Measurements from ENCODE around the gene PLAA.
"Not testable (repeated sequence)": the region's sequence is repeated elsewhere in the genome, so short reads cannot be mapped to it uniquely, and the experiment has no call there.

PLAA gene

DNA sequence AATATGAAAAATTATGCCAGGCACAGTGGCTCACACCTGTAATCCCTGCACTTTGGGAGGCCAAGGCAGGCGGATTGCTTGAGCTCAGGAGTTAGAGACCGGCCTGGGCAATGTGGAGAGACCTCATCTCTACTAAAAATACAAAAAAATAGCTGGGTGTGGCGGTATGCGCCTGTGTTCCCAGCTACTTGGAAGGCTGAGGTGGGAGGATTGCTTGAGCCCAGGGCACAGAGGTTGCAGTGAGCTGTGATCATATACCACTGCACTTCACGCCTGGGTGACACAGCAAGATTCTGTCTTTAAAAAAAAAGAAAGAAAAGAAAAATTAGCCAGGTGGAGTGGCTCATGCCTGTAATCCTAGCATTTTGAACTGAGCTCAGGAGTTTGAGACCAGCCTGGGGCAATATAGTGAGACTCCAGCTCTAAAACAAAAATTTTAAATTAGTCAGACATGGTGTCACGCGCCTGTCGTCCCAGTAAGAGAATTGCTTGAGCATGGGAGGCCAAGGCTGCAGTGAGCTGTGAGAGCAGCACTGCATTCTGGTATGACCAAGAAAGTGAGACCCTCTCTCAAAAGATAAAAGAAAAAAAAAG, 18.0 kb downstream of the PLAA start:
- no peak for DNase-seq

DNA sequence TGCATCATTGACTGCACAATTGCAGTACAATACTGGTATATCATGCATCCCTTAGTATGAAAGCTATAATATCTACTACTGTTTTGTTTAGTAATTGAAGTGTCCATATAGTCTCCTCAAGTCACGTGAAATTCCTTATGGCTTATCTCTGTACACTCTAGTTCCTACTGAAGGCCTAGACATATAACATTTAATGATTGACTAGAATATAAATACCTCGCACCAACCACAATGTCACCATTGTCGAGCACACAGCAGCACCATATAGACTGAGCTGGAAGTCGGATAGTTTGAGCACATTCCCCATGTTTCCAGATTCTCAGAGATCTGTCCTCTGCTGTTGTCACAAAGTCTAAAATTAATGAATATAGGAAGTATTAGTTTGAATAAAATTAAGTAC, 21.4 kb downstream of the PLAA start:
- DNase-seq: no peak

- no peak for DNase-seq
Measured at GRCh38 chr9:26919698-26920097, 27.3 kb downstream of the PLAA start.

DNA sequence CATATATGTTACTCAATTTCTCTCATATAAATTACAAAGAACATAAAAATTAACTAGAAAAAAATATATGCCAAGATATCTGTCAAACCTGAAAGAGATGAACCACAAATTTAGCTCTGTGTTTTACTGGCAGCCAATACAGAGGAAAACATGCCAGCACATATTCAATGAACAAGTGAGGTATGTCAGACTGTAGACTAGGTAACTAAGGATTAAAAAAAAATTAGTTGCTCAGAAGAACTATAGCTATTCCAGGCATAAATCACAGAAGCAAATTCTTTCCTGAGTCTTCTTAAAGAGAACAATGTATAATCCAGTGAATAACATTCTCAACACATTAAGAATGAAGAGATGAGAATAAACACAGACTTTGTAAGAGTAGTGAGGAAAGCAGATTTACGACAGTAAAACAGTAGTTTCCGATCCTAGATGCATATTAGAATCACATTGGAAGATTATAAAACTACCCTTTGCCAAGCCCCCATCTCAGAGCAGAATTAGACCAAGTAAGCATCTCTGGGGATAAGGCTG, 33.8 kb downstream of the PLAA start:
- no peak for DNase-seq

DNA sequence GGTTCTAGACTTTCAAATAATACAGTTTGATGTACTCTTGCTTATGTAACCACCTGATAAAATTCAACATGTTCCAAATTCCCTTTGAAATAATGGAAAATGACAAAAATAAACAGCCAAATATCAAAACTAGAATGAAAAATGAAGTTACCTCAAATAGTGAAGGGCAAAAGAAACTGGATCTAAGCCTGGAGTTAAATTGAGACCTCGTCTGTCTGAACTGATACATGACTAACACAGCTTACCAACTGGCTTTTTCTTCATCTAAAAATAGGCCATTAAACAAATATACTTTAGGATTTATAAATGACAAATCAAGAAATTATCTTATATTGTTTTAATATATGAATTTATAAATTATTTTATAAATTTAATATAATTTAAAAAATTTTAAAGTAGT, 42.4 kb downstream of the PLAA start:
- no peak for DNase-seq

GRCh38 chr9:26904070-26904469, 43.0 kb downstream of the PLAA start:
- no peak for DNase-seq

DNA sequence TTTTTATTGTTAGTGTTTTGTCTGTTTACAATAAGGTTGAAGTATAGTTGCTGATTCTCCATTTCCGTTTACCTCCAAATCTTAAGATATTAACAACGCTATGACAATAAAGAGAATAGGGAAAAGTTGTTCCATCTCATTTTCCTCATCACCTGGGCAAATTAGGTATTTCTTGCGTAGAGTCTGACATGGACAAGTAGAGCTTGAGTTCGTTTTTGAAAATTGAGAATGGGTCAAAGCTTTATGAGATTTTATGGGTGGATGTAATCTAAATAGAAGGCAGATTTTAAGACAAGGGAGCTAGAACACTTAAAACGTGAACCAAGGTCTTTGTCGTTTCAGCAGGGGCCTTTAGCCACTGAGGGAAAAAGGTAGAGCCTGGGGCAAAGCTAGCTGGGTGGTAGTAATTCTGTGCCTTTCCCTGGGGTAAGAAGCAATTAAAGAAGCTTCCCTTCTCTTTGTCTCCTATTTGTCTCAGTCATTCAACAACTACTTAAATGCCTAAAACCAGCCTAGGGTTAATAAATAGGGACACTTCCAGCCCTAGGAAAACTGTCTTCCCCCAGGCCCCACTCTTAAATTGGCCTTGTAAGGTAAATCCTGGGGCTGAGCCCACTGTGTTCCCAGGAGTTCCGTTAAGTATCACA, 53.9 kb downstream of the PLAA start:
- DNase-seq: no peak

DNA sequence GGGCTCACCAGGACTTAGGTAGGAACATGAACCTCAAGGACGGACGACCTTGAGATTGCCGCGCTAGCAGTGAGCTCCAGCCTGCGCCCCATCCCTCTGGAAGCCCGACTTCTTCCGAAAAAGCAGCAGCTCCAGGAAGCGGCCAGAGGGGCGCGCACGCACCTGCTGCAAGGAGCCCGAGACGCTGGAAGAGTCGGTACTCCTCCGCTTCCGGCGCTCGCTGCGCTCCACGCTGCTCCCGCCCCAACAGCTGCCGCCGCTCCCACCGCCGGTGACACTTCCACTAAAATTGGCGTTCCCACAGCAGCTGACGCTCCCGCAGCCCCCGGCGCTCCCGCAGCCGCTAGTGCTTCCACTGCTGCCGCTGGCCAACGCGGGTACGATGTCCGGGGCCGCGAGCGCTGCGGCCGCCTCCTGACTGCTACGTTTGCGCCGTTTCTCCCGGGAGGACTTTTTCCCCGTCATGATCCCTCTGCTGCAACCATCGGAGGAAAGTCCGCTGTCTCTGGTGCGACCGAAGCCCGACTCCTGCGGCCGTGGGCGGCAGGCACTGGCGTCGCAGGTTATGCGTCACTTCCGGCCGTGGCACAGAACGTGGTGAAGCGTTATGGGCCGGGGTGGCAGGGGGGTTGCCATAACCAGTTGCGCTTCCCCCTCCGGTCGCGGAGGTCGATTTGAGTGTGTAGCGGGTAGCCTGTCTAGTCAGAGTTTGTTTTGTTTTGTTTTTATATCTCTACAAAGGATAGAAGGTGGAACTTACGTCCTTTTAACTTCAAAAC, 54.6 kb downstream of the PLAA start, which contains the start of gene CAAP1:
CAAP1 (minus strand) TSS at position 552 of the 779 bp plus-strand sequence; CDS start at position 465, 87 bp downstream.
- peak; percentile 98 for DNase-seq

DNA sequence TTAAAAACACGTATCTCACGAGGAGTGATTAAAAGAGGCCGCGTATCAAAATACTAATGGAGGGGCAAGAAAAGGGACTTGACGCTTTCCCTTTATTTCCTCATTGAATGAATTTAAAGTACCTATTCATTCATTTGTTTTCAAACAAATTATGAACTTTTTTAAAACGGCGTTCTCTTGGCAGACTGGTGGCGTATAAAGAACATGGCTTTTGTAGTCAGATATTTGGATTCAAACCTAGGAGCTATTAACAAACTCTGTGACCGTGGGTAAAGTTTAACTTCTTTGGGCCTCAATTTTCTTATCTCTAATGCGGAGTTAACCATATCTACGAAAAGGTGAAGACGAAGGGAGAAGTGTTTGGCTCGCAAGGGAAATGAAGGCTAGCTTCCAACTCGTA, 55.3 kb downstream of the PLAA start:
- DNase-seq: no peak

DNA sequence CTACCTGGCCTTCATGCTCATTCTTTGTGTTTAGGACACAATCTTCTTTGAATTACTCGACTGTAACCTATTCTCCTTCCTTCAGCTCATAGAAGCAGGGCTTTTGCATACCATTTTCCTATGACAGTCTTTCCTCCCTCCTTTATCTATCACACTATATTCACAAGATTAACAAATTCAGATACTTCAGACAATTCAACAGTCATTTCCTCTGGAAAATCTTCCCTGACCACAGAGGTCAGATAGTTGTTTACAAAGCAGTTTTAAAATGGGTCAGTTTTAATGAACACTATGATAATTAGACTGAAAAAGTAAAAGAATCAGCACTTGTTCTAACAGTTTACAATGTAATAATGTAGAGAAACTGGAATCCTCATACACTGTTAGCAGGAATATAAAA, 58.8 kb downstream of the PLAA start:
- no peak for DNase-seq

- DNase-seq: no peak
Measured at GRCh38 chr9:26882154-26882553, 64.9 kb downstream of the PLAA start.

DNA sequence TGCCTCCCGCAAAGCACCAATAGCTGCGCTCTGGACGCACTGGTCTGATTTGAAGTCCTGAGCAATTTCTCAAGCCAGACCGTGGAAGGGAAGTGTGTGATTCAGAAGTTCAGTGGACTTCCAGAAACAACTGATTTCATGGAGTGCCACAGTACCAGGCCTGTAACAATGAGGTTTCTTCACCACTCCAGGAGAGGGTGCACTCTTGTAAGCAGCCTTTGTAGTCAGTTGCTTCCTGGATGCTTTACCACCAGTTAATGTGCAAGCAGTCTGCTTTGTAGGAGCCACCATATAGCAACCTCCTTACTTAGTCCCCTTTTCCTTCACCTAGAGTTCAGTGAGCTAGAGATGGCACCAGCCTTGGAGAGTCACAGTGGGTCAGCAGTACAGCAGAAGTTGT, 66.8 kb downstream of the PLAA start:
- DNase-seq: no peak

DNA sequence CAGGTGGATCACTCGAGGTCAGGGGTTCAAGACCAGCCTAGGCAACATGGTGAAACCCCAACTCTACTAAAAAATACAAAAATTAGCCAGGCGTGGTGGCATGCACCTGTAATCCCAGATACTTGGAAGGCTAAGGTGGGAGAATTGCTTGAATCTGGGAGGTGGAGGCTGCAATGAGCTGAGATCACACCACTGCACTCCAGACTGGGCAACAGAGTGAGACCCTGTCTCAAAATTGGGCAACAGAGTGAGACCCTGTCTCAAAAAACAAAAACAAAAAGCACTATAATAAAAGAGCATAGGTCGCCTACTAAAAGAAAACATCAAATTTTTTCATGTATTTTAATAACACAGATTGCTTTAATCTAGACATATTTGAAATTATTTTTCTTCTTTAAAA, 71.9 kb downstream of the PLAA start:
- DNase-seq: not testable (repeated sequence)

DNA sequence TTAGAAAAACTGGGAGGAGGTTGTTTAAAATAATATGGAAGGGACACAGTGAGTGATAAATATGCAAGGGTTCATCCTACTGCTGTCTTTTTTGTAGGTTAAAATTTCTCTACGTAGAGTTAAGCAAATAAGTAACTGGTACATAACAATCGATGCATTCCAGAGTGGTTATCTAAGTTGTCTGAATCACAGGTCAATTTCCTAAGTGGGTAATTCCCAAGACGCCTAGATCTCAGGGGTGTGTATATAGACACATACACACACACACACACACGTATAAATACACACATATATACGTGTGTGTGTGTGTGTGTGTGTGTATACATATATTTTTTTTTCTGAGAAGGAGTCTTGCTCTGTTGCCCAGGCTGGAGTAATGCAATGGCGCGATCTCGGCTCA, 76.8 kb downstream of the PLAA start:
- no peak for DNase-seq

DNA sequence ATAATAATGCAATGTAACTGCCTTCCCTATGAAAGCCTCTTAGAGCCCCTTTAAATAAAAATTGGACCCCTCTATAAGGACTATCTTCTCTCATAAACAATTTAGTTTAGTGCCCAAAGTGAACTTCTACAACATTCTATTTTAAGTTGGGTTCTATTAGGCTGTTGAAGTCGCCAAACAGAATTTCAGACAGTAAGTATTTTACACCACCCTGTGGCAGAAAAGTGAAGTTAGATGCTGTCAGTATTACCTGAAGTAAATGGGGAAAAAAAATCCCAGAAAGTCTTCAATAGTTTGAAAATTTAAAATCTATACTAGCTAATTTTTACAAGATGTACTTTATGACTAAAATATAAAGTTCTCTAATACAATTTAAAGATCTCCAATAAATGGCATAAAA, 84.0 kb downstream of the PLAA start:
- peak; percentile 15 for DNase-seq

GRCh38 chr9:26856413-26857032, 90.5 kb downstream of the PLAA start:
- DNase-seq: peak; percentile 79
